Measurements from ENCODE around the gene KARS1. TPM values are rescaled to one million over a fixed set of nuclear protein-coding genes. Genes with fewer than 3 reads are reported as not detected.

Gene KARS1
- total RNA-seq, 5 donors from 2014 or later (not counting 1 experiment from before 2014, with no cell fraction given) = 121 to 151 (median 128) TPM

DNA sequence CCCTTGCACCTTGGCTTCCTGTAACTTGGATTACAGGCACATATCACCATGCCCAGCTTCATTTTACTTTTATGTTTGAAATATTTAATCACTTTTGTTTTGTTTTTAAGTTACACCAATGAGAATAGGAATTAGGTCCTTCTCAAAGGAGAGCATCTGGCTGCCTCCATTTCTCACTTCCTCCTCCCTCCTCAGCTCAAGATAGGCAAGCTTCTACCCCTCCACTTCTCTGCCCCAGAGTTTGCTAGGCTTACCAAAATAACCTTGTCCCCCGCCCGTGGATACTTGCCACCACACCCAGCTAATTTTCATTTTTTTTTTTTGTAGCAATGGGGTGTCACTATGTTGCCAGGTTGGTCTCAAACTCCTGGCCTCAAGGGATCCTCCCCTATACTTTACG is 63.4 kb downstream of the KARS1 start:
- peaks cover 3 to 16% (median 5%) of the 10 kb centered on the region in 3 donors for H3K4me1 Mint-ChIP-seq
- peaks cover 0 to 13% of the 10 kb centered on the region in 2 donors for H3K36me3 ChIP-seq (ENCODE audit: control insufficient read depth in 2 of 2, extremely low read depth in 1 of 2, insufficient read depth in 1 of 2, low read length in 1 of 2)
- DNase-seq = no peak
- no peaks in the 10 kb centered on the region for H3K9me3 Mint-ChIP-seq
- no peaks in the 10 kb centered on the region for H3K9me3 ChIP-seq
- H3K4me1 ChIP-seq (ENCODE audit: control insufficient read depth in 1 of 2, extremely low read depth in 1 of 2, insufficient read depth in 2 of 2, low read length in 2 of 2) = no peaks in the 10 kb centered on the region
- H3K27ac ChIP-seq (ENCODE audit: low read length) = no peak overlapping the region
- ChIA-PET POLR2A (interaction anchor here in 1 of 2 donors (0.7 kb wide), 1 partner anchor 64 kb away, joined by 5 read pairs; no protein-coding TSS in a partner anchor), CTCF (no interaction called here)
- peak overlapping the region; percentile 15 to 61 for H3K27ac Mint-ChIP-seq
- H3K4me3 Mint-ChIP-seq = no peak overlapping the region
- H3K36me3 Mint-ChIP-seq = peaks cover 8% of the 10 kb centered on the region
- no peak overlapping the region for H3K4me3 ChIP-seq (ENCODE audit: control insufficient read depth in 1 of 2, extremely low read depth in 1 of 2, low read length in 1 of 2)
- no peaks in the 10 kb centered on the region for H3K27me3 ChIP-seq (replicated peaks in 1 of 2; ENCODE audit: control insufficient read depth in 2 of 2, extremely low read depth in 1 of 2, insufficient read depth in 2 of 2, low read length in 1 of 2)
- H3K27me3 Mint-ChIP-seq = no peaks in the 10 kb centered on the region
- ATAC-seq (replicated peaks in 1 of 4) = no peak
- WGBS (ENCODE audit: insufficient coverage) = 100% methylated on average over 1 of the region's 3 CpGs

- Mint-ChIP-seq H3K9me3 (no peaks in the 10 kb centered on the region), H3K27me3 (no peaks in the 10 kb centered on the region), H3K4me1 (peaks cover 3 to 20% (median 13%) of the 10 kb centered on the region in 3 donors), H3K27ac (peak overlapping the region in 1 of 2 donors; percentile 3), H3K36me3 (peaks cover 34% of the 10 kb centered on the region), H3K4me3 (no peak overlapping the region)
- H3K4me1 ChIP-seq (ENCODE audit: control insufficient read depth in 1 of 2, extremely low read depth in 1 of 2, insufficient read depth in 2 of 2, low read length in 2 of 2) = no peaks in the 10 kb centered on the region
- WGBS (ENCODE audit: insufficient coverage) = 80% methylated on average over 6 of the region's 7 CpGs
- CTCF ChIA-PET = interaction anchor here in 1 of 2 donors (0.8 kb wide), 1 partner anchor 121 kb away, joined by 3 read pairs; no protein-coding TSS in a partner anchor
- H3K4me3 ChIP-seq (ENCODE audit: control insufficient read depth in 1 of 2, extremely low read depth in 1 of 2, low read length in 1 of 2) = no peak overlapping the region
- DNase-seq (no peak), ATAC-seq (replicated peaks in 1 of 4) (no peak)
- no peaks in the 10 kb centered on the region for H3K27me3 ChIP-seq (replicated peaks in 1 of 2; ENCODE audit: control insufficient read depth in 2 of 2, extremely low read depth in 1 of 2, insufficient read depth in 2 of 2, low read length in 1 of 2)
- H3K27ac ChIP-seq (ENCODE audit: low read length) = no peak overlapping the region
- POLR2A ChIA-PET = interaction anchor here (0.5 to 1.0 kb wide), 4 partner anchors 15 to 26 kb away, joined by 3 to 5 read pairs (median 3); partner anchors contain the start of gene TMEM231 (in 1 of the 2)
- no peaks in the 10 kb centered on the region for H3K9me3 ChIP-seq
- H3K36me3 ChIP-seq (ENCODE audit: control insufficient read depth in 2 of 2, extremely low read depth in 1 of 2, insufficient read depth in 1 of 2, low read length in 1 of 2) = peaks cover 4 to 51% of the 10 kb centered on the region in 2 donors
These were observed 68.1 kb downstream of the KARS1 start for GRCh38 chr16:75579281-75579834.

GRCh38 chr16:75578725-75579124 is 68.7 kb downstream of the KARS1 start:
- peaks cover 3 to 22% (median 17%) of the 10 kb centered on the region in 3 donors for H3K4me1 Mint-ChIP-seq
- no peaks in the 10 kb centered on the region for H3K4me1 ChIP-seq (ENCODE audit: control insufficient read depth in 1 of 2, extremely low read depth in 1 of 2, insufficient read depth in 2 of 2, low read length in 2 of 2)
- DNase-seq (no peak), ATAC-seq (replicated peaks in 1 of 4) (no peak)
- H3K9me3 Mint-ChIP-seq = no peaks in the 10 kb centered on the region
- no peak overlapping the region for H3K27ac ChIP-seq (ENCODE audit: low read length)
- WGBS (ENCODE audit: insufficient coverage) = no CpG with 5 or more reads among the region's 2 CpGs
- H3K27ac Mint-ChIP-seq = peak overlapping the region in 1 of 2 donors; percentile 31
- H3K4me3 ChIP-seq (ENCODE audit: control insufficient read depth in 1 of 2, extremely low read depth in 1 of 2, low read length in 1 of 2) = no peak overlapping the region
- ChIA-PET CTCF (interaction anchor here in 1 of 2 donors (0.8 kb wide), 1 partner anchor 121 kb away, joined by 3 read pairs; no protein-coding TSS in a partner anchor), POLR2A (interaction anchor here in 1 of 2 donors (0.7 kb wide), 1 partner anchor 23 kb away, joined by 3 read pairs; the partner anchor contains the start of gene TMEM231)
- H3K27me3 Mint-ChIP-seq = no peaks in the 10 kb centered on the region
- H3K9me3 ChIP-seq = no peaks in the 10 kb centered on the region
- H3K36me3 Mint-ChIP-seq = peaks cover 40% of the 10 kb centered on the region
- peaks cover 10 to 57% of the 10 kb centered on the region in 2 donors for H3K36me3 ChIP-seq (ENCODE audit: control insufficient read depth in 2 of 2, extremely low read depth in 1 of 2, insufficient read depth in 1 of 2, low read length in 1 of 2)
- H3K4me3 Mint-ChIP-seq = no peak overlapping the region
- no peaks in the 10 kb centered on the region for H3K27me3 ChIP-seq (replicated peaks in 1 of 2; ENCODE audit: control insufficient read depth in 2 of 2, extremely low read depth in 1 of 2, insufficient read depth in 2 of 2, low read length in 1 of 2)

DNA sequence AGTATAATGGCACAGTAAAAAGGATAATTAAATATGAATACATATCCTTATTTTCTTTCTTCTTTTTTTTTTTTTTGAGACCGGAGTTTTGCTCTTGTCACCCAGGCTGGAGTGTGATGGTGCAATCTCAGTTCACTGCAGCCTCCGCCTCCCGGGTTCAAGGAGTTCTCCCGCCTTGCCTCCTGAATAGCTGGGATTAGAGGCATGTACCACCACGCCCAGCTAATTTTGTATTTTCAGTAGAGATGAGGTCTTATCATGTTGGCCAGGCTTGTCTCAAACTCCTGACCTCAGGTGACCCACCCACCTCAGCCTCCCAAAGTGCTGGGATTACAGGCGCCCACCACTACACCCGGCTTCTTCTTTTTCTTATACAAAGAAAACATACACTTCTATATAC is 69.3 kb downstream of the KARS1 start:
- no peaks in the 10 kb centered on the region for H3K4me1 ChIP-seq (ENCODE audit: control insufficient read depth in 1 of 2, extremely low read depth in 1 of 2, insufficient read depth in 2 of 2, low read length in 2 of 2)
- Mint-ChIP-seq H3K27ac (no peak overlapping the region), H3K9me3 (no peaks in the 10 kb centered on the region), H3K27me3 (no peaks in the 10 kb centered on the region), H3K4me3 (no peak overlapping the region), H3K4me1 (peaks cover 7 to 26% (median 22%) of the 10 kb centered on the region in 3 donors), H3K36me3 (peaks cover 45% of the 10 kb centered on the region)
- POLR2A ChIA-PET = no interaction called here
- DNase-seq = no peak
- CTCF ChIA-PET = interaction anchor here in 1 of 2 donors (0.8 kb wide), 1 partner anchor 120 kb away, joined by 3 read pairs; no protein-coding TSS in a partner anchor
- H3K27ac ChIP-seq (ENCODE audit: low read length) = no peak overlapping the region
- H3K9me3 ChIP-seq = no peaks in the 10 kb centered on the region
- peaks cover 13 to 62% of the 10 kb centered on the region in 2 donors for H3K36me3 ChIP-seq (ENCODE audit: control insufficient read depth in 2 of 2, extremely low read depth in 1 of 2, insufficient read depth in 1 of 2, low read length in 1 of 2)
- 94% methylated on average over 2 of the region's 7 CpGs for WGBS (ENCODE audit: insufficient coverage)
- ATAC-seq (replicated peaks in 1 of 4) = no peak
- no peak overlapping the region for H3K4me3 ChIP-seq (ENCODE audit: control insufficient read depth in 1 of 2, extremely low read depth in 1 of 2, low read length in 1 of 2)
- no peaks in the 10 kb centered on the region for H3K27me3 ChIP-seq (replicated peaks in 1 of 2; ENCODE audit: control insufficient read depth in 2 of 2, extremely low read depth in 1 of 2, insufficient read depth in 2 of 2, low read length in 1 of 2)

Other genes with a start within 250 kb of the KARS1 start
- gene CFDP1, start 214.2 kb downstream of the KARS1 start, total RNA-seq = 10 to 100 TPM; 30.8 to 36.5 (median 34.2) TPM
- 10 to 100 TPM; 37.7 to 45.8 (median 41.9) TPM for gene TMEM170A, start 183.0 kb downstream of the KARS1 start, total RNA-seq
- under 1 TPM in 2 of 5 donors, not detected in 3; 0.15 to 0.16 TPM for gene CHST6, start 152.2 kb downstream of the KARS1 start, total RNA-seq
- gene CHST5, start 111.6 kb downstream of the KARS1 start, total RNA-seq = under 1 TPM in 1 of 5 donors, not detected in 4; 0.09 TPM
- 1 to 10 TPM; 1.5 to 3.0 (median 2.1) TPM for gene TMEM231, start 91.4 kb downstream of the KARS1 start, total RNA-seq
- gene GABARAPL2, start 81.3 kb downstream of the KARS1 start, total RNA-seq = 10 to 100 TPM; 70.9 to 78.6 (median 76.4) TPM
- gene ADAT1, start 24.4 kb downstream of the KARS1 start, total RNA-seq = 10 to 100 TPM; 62.9 to 79.2 (median 72.0) TPM
- gene TERF2IP, start 108 bp upstream of the KARS1 start, total RNA-seq = 100 to 1,000 TPM in 1 of 5 donors, 10 to 100 TPM in 4; 86.0 to 104 (median 94.0) TPM
- not detected for gene CPHXL2, start 29.3 kb upstream of the KARS1 start, total RNA-seq
- gene DUXB, start 53.8 kb upstream of the KARS1 start, total RNA-seq = not detected
- not detected for gene CPHXL, start 78.8 kb upstream of the KARS1 start, total RNA-seq